SIG-M5 treated with dmso at 0.1 percent for 504 hours (cell line): Measurements from ENCODE around the gene LEF1.

Experiments used
- DNase-seq: peaks from one replicate; lab custom pipeline; 2025; ENCODE audit not compliant: unreplicated experiment; lab: John Stamatoyannopoulos, UW

LEF1 gene

GRCh38 chr4:108114503-108114902 lies 54.2 kb downstream of the LEF1 start:
- no peak for DNase-seq

GRCh38 chr4:108113229-108113628 lies 55.5 kb downstream of the LEF1 start:
- DNase-seq: no peak

- no peak for DNase-seq
Observed at GRCh38 chr4:108111781-108112180, 57.0 kb downstream of the LEF1 start.

GRCh38 chr4:108110450-108110849 lies 58.3 kb downstream of the LEF1 start:
- no peak for DNase-seq

- no peak for DNase-seq
Observed at GRCh38 chr4:108109997-108110416, 58.7 kb downstream of the LEF1 start.

GRCh38 chr4:108109111-108109510 lies 59.6 kb downstream of the LEF1 start:
- no peak for DNase-seq

- no peak for DNase-seq
Observed at GRCh38 chr4:108107729-108108382, 60.9 kb downstream of the LEF1 start.

- DNase-seq: no peak
Observed at GRCh38 chr4:108107101-108107500, 61.6 kb downstream of the LEF1 start.

GRCh38 chr4:108106186-108106585 lies 62.5 kb downstream of the LEF1 start:
- no peak for DNase-seq

GRCh38 chr4:108103099-108103862 lies 65.5 kb downstream of the LEF1 start:
- DNase-seq: no peak

GRCh38 chr4:108100827-108101226 lies 67.9 kb downstream of the LEF1 start:
- DNase-seq: no peak

GRCh38 chr4:108099838-108100237 lies 68.9 kb downstream of the LEF1 start:
- DNase-seq: no peak

- no peak for DNase-seq
Observed at GRCh38 chr4:108097990-108098553, 70.7 kb downstream of the LEF1 start.

- no peak for DNase-seq
Observed at GRCh38 chr4:108094923-108095482, 73.7 kb downstream of the LEF1 start.

- no peak for DNase-seq
Observed at GRCh38 chr4:108094131-108094530, 74.6 kb downstream of the LEF1 start.

- DNase-seq: no peak
Observed at GRCh38 chr4:108092288-108092687, 76.4 kb downstream of the LEF1 start.

- no peak for DNase-seq
Observed at GRCh38 chr4:108087293-108087967, 81.3 kb downstream of the LEF1 start.

- DNase-seq: no peak
Observed at GRCh38 chr4:108081256-108081655, 87.5 kb downstream of the LEF1 start.

- no peak for DNase-seq
Observed at GRCh38 chr4:108080747-108081146, 88.0 kb downstream of the LEF1 start.

- no peak for DNase-seq
Observed at GRCh38 chr4:108078024-108078733, 90.6 kb downstream of the LEF1 start.

GRCh38 chr4:108072300-108072699 lies 96.4 kb downstream of the LEF1 start:
- DNase-seq: no peak
